Activated T-helper 9 cell treated with anti-CD3 and anti-CD28 coated beads, Interleukin-2, amount 50 U/mL, for 16 hours (primary cell): ENCODE results near the gene LGALS9B.
"Not testable (repeated sequence)": the region's sequence is repeated elsewhere in the genome, so short reads cannot be mapped to it uniquely, and the experiment has no call there.

Source experiments
- DNase-seq: peaks from one replicate; pipeline ENCODE4 v3.0.0-alpha.2; 2020; ENCODE audit warnings: low read depth

The LGALS9B gene

DNA sequence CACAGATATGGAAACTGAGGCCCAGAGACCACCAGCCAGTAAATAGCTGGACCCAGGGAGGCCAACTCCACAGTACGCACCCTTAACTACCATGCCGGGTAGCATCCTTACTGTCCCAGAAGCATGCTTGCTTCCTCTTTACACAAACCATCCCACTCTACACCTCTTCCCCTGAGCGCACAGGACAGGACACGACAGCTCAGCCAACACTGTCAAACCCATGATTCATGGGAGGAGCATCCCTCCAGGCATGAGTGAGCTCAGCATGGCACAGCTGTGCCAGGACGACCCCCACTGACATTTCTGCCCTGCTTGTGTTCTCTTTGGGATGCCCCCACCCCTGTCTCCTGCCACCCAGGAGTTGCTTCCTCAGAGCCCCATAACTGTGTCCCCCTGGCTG is 340 bp downstream of the LGALS9B start:
- DNase-seq, result not testable (repeated sequence)

DNA sequence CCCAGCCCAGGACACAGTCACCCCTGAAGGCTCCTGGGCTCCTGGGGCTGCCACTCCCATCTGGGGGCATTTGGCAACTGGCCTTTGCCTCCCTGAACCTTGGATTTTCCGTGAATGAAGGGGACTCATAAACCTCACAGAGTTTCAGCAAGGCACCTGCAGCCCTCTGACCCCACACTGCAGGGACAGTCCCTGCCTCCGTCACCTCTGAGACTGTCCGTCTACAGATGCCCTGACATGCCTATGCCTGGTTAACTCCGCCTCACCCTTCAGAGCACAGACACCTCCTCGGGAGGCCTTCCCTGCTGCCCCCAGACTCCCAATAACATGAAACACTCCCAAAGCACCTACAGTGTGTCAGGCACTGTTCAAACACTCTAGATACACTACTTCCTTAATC is 786 bp downstream of the LGALS9B start:
- DNase-seq, result not testable (repeated sequence)

DNA sequence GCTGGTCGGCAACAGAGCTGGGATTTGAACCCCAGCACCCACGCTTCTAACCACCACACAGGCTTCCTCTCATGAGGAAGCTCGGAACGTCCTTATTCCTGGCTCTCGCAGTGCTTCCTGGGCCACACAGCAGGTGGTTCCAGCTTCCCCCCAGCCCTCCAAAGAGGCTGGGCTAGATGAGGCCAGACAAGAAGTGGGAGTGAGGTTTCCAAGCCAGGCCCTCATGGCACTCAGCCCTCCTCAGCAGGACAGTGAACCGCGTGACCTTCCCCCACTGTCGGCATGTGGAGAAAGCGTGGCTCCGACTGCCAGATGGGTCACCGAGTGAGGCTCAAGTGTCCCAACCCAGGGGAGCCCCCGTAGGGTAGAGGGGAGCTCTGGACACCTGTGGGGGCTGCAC is 1.8 kb downstream of the LGALS9B start:
- DNase-seq, result not testable (repeated sequence)

DNA sequence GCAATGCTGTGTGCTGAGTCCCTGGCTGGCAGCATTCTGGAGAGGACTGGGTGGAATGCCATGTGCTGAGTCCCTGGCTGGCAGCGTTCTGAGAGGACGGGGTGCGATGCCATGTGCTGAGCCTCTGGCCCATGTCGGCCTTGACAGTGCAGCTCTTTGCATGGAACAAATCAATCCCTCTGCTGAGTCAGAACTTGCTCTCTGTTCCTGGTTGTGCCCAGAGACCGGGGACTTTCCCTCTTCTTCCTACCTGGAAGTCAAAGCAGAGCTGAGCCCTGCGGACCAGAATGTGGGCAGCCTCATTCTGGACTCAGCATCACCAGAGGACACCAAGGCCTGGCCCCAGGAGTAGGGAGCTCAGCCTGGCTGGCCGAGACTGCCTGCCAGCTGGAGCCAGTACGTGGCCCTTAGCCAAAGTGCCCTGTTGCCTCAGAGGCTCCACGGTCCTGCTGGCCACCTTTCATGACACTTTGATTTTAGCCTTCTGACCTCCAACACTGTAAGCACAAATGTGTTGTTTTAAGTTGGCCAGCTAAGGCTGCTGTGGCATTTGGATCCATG is 2.4 kb downstream of the LGALS9B start:
- not testable (repeated sequence) for DNase-seq

DNA sequence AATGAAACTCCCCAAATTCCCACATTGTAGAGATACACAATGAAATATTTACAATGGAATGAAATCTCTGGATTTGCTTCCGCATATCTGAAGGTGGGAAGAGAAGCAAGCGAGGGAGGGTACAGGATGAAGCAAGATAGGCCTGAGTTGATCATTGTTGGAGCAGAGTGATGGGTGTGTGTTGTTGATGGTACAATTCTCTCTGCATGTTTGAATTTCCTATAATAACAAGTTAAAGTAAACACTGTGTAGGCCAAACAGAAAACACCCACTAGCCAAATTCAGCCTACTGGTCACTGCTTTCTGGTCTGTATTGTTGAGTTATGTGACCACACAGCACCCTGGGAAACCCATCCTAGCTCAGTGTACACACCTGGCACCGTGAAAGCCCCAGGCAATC is 5.2 kb downstream of the LGALS9B start:
- not testable (repeated sequence) for DNase-seq

DNA sequence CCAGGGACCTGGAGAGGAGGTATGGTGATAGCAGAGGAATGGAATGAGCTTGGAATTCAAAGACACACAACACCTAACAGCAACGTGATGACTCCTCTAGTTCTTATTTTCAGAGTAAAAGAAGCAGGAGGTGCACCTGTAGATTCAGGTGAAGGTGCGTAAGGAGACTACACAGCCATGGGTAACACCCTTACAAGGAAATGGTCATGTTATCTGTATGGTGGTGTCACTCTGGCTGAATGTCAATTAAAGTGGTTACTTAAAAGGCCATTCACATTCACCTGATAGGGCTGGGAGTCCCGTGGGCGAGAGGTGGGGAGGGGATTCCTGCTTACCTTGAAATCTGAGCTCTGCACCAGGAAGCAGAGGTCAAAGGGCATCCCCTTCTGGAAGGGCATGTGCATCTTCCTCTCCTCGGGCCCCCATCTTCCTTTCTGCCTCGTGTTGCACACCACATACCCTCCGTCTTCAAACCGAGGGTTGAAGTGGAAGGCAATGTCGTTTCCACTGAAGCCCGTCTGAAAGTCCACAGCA is 9.4 kb downstream of the LGALS9B start:
- DNase-seq, result not testable (repeated sequence)

DNA sequence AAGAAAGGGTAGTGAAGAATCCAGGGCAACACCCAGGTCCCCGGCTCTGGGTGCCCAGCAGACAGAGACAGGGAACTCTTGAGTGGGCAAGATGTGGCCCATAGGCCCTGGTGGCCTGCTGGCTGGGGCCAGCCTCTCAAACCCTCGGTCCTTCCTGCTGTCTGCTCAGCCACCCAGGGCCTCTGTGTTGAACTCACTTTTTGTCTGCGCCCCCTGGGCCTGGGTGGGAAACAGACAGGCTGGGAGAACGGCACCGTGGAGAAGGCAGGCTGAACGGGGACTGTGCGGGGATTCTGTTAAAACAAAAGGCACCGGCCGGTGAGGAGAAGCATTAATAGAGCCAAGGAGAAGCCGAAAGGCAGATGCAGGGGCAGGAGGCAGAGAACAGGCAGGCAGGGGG is 12.2 kb downstream of the LGALS9B start:
- DNase-seq, result not testable (repeated sequence)

DNA sequence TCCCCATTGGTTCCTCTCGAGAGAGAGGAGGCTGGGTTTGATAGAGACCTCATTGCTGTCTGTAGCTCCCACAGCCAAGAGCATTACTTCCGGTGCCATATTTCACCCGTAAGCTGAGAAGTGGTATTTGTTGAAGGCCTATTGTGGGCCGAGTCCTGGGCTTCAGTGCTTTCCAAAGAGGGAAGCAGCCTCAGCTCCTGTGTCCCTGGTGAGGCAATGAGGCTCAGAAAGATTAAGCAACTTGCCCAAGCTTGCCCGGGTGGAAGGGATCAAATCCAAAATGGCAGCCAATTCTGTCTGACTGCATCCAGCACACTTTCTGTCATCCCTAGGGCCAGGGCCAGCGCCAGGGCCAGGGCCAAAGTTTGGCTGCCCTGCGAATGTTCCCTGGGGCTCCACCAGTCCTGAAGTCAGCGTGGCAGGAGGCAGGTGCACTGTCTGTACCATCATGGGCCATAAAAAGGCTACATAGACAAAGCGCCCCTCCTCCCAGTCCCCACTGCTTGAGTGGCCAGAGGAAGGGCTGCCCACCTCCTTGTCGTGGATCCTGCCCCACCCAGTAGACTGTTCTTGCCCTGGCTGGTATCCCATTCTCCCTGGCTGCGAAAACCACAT is 13.4 kb downstream of the LGALS9B start:
- not testable (repeated sequence) for DNase-seq

DNA sequence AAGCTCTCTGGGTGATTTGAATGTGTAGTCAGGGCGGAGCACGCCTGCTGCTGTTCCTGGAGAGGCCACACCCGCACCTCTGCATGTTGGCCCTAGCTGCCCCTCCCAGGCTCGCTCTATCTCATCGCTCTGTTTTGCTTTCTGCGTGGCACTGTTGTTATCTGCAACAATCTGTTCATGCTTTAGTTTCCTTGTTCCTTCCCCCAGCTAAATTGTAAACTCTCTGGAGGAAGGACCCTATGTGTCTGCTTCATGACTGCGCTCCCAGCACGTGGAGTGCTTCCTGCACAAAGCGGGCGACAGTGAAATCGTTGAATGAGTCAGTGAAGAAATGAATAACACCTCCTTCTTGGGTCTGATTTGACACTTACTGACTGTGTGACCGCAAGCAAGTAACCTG is 16.5 kb downstream of the LGALS9B start:
- not testable (repeated sequence) for DNase-seq

DNA sequence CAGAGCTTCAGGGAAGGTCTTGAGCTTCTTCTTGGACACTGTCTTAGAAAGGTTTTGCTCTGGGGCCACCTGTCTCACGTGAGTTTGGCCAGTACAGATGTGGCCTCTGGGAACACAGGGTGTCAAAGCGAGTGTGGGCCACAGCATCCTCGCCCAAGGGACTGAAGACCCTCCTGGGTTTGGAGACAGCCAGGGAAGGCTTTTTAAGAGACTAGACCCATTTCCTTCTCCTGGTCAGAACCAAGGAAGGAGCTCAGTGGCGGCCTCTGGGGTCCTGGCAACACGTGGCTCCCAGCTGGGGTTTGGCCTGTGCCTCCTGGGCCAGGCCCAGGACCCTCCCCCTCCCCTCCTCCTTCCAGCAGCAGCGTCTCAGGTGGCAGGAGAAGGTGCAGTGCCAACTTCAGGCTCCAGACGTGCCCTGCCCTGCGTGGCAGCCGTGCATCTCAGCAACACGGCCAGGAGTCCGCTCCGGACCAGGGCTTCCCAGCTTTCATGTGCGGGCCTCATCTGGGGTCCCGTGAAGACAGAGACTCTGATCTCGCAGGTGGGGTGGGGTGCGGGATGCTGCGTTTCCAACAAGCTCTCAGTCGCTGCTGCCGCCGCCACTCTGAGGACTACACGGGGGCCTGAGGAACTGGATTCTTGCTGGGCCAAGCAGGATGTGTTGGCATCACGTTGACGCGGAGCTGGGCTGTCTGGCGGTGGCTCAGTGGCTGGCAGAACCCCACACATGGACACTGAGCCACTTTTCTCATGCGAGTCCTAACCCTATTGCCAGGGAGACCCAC is 19.6 kb downstream of the LGALS9B start:
- not testable (repeated sequence) for DNase-seq

DNA sequence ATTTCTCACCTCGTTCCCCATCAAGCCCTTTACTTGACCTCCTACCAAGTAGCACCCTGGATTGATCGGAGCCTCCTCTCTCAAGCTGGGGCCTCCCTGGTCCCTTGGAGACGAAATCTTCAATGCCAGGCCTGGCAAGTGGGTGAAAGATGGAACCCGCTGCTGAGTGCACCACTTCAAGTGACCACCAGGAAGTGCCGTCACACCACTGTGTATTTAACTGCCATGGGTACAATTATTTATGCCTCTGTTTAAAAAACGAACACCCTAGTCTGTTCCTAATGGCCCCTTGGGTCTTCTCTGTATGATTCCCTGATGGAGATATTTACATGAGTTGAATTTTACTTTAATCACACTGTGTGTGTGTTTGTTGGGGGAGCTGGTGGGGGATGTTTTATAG is 20.4 kb downstream of the LGALS9B start:
- DNase-seq, result not testable (repeated sequence)

DNA sequence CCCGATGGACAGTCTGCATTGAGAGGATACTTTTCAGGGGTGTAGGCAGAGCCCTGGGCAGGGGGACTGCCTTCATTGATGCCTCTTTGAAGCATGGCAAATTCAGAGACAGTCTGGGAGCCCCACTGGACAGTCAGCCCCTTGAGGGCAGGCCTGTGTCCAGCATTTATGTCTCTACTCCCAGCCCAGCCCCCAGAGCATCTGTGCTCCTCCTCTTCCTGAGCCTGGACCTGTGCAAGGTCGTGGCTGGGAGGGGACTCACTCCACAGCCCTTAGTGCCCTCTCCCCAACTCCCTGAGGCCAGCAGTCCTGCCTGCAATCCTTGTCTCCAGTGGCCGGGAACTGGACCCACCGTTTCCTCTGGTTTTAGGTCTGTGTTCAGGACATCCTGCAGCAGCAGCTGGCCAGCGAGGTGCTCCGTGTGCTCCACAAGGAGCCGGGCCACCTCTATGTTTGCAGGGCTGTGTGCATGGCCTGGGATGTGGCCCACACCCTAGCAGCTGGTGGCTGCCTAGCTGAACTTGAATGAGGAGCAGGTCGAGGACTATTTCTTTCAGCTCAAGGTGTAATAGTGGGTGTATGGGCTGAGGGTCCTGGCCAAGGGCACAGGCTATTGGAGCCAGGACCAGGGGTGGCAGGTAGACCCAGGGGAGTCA is 22.6 kb downstream of the LGALS9B start:
- not testable (repeated sequence) for DNase-seq

DNA sequence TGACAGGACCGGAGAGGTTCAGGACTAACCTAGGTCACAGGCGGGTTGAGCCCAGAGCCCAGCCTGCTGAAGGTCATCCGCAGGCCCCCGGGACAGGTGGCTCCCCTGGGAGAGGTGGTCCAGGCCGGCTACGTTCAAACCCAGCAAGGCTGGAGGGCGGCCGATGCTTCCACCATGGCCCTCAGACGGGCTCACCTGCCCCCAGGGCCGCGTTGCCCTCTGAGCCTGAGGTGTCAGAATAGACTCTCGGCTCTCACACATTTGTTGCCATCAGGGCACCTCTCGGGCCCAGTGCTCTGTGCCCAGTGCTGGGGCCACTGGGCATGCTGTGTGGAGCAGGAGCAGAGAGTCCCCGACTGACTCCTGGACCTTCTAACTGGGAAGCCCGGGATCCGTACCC is 23.2 kb downstream of the LGALS9B start:
- DNase-seq, result not testable (repeated sequence)

DNA sequence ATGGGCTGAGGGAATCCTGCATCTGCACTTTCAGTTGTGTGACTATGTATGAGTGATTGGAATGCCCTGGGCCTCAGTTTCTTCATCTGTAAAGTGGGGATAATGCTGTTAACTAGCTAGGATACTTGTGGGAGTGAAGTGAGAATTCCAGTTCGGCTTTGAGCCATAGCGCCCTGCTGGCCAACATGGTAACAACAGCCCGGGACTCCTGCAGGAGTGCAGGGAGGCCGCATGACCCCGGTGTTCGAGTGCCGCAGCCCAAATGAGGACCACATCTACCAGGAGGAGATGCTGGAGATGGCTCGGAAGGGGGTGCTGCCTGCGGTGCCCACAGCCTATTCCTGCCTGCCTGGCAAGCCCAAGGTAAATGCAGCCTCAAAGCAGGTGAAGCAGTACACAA is 23.7 kb downstream of the LGALS9B start:
- DNase-seq, result not testable (repeated sequence)

DNA sequence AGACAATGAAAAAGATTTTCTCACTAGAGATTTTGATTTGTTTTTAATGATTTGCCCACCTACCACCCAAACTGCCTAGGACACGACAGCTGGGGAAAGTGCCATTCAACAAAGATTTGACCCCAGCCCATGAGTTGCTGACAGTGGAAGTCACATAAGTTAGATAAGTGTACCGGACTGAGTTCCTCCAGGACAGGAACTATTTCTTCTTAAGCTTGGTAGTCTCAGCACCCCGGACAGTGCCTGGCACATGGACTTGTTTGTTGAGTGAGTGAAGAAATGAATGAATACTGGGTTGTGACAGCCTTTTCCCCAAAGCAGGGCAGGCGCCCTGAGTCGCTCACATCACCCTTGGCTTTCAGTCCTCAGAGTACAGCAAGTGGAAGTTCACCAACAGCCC is 26.7 kb downstream of the LGALS9B start:
- DNase-seq, result not testable (repeated sequence)

DNA sequence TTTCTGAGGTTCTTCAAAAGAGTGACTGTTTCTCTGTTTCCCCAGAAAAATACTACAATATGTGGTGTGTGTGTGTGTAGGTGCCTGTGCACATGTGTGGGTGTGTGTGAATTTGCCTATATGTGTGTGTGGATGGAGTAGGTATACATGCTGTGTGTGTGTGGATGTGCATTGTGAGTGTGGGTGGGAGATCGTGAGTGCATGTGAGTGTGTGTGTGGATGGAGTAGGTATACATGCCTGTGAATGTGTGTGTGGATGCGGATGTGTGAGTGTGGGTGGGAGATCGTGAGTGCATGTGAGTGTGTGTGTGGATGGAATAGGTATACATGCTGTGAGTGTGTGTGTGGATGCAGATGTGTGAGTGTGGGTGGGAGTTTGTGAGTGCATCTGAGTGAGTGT is 32.2 kb downstream of the LGALS9B start:
- DNase-seq, result not testable (repeated sequence)

DNA sequence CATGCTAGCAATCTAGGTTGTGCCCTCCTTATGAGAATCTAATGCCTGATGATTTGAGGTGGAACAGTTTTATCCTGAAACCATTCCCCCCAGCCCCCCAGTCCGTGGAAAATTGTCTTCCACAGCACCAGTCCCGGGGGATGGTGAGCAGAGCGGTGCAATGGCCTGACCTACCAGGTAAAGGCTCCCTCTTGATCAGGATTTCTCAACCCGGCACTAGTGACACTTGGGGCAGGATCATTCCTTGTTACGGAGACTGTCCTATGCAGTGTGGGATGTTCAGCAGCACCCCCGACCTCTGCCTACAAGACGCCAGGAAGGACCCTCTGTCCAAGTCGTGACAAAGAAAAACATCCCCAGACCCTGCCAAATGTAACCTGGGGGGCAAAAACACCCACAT is 34.0 kb downstream of the LGALS9B start:
- not testable (repeated sequence) for DNase-seq

DNA sequence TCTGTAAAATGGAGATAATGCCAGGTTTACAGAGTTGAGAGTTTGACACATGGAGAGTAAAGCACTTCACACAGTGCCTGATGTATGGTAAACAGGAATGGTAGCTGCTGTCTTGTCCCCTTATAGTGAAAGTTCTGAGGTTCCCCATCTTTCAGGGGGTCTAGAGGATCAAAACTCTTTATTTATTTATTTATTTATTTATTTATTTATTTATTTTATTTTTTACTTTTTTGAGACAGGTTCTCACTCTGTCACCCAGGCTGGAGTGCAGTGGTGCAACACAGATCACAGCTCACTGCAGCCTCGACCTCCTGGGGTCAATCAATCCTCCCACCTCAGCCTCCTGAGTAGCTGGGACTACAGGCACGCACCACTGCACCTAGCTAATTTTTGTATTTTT is 40.1 kb downstream of the LGALS9B start:
- DNase-seq, result not testable (repeated sequence)

DNA sequence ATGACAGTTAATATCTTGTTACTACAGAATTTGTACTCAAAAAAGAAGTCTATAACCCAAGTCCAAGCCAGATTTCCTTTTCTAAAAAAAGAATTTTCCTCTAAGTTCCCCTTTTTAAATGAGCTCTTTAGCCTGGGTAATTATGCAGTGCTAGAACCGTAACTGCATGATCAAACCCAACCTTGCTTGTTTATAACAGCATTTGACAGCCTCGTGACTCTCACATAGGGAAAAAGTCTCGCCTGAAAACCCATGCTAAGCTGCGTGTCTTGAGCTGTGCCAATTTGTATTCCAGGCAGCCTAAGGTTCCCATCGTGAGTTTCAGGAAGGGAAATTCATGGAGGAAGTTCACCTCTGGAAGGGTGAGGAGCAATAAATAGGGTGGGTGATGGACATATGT is 44.5 kb downstream of the LGALS9B start:
- not testable (repeated sequence) for DNase-seq

DNA sequence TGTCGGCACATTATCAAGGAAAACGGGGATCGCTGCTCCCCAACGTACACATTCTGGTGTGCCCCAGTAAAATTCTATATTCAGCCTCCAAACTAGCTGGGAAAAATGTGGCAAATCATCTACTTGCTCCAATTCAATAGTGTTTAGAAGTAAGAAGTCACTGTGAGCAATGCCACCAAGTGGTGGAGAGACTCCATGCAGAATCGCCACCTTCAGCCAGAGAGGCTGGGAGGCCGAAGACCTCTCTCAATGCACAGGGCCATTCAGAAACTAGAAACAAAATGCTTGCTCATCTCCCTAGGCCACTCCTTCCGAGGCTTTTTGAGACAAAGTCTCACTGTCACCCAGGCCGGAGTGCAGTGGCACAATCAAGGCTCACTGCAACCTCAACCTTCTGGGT is 48.5 kb downstream of the LGALS9B start:
- DNase-seq, result not testable (repeated sequence)

DNA sequence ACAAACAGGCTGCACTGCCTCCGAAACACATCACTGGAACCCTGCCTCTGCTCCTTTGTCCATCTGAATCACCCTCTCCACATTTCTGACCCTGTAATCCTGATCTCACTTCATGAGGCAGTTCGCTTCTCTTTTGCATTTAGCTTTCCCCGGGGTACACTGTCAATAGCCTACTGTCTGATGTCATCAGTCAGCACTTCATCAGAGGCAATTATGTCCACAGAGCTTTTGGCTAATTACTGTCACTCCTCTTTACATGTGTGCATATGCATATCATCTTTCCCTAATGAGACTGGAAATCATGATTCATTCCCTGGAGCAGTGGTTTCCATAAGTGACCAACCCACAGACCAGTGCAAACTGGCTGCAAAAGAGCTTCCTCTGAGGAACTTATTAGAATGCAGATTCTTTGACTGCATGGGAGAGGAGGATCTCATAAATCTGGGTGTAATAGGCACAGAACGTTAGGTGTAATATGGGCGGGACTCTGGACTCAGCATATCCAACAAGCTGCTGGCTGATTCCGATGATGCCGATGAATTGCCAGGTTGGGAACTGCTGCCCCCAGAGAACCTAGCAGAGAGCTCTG is 49.8 kb downstream of the LGALS9B start:
- DNase-seq, result not testable (repeated sequence)

DNA sequence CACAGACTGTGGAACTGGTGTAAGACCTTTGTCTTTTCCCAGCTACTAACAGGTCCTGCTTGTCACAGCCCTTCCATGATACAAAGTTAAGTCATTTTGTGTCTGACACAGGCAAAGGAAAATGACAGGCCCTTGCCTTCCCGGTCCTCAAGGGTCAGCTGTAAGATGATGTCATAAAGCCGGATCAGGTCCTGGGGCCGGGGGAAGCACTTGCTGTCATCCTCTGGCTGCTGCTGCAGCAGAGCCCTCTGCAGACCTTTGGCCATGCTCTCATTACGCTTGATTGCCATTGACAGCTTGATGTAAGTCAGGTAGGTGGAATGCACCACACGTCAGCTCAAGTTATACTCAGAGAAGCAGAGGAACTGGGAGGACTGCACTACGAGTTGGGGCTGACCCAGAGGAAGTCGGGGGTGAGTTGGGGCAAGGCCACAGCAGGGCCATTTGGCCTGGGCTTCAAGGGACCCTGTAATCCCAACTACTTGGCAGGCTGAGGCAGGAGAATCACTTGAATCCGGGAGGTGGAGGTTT is 50.9 kb downstream of the LGALS9B start:
- not testable (repeated sequence) for DNase-seq
